Duodenal mucosa (tissue), 2 donors: ENCODE results near the gene STH.

Experiments used
- H3K27ac ChIP-seq: one replicate; pipeline ENCODE4 v1.7.0; 2013; ENCODE audit warnings: low read depth, low read length
- H3K27me3 ChIP-seq, 2 donors: one replicate each; pipeline ENCODE4 v1.7.0; 2013; ENCODE audit warnings: low read length in 2 of 2, control low read depth in 1 of 2; ENCODE audit not compliant: insufficient read depth in 2 of 2, control insufficient read depth in 1 of 2
- H3K36me3 ChIP-seq, 2 donors: one replicate each; pipeline ENCODE4 v1.7.0; 2013; ENCODE audit warnings: low read length in 2 of 2, control low read depth in 1 of 2; ENCODE audit not compliant: insufficient read depth in 2 of 2, control insufficient read depth in 1 of 2
- H3K4me1 ChIP-seq, 2 donors: one replicate each; pipeline ENCODE4 v1.7.0; 2013; ENCODE audit warnings: low read length in 2 of 2, control low read depth in 1 of 2; ENCODE audit not compliant: insufficient read depth in 2 of 2, control insufficient read depth in 1 of 2
- H3K4me3 ChIP-seq, 2 donors: one replicate each; pipeline ENCODE4 v1.7.0; 2013; ENCODE audit warnings: low read length in 2 of 2, low read depth in 1 of 2
- H3K9ac ChIP-seq, 2 donors: one replicate each; pipeline ENCODE4 v1.7.0; 2013; ENCODE audit warnings: low read length in 2 of 2, low read depth in 1 of 2
- H3K9me3 ChIP-seq, 2 donors: one replicate each; pipeline ENCODE4 v1.7.0; 2013; ENCODE audit warnings: low read length in 2 of 2, control low read depth in 1 of 2; ENCODE audit not compliant: control insufficient read depth in 1 of 2

STH gene

DNA sequence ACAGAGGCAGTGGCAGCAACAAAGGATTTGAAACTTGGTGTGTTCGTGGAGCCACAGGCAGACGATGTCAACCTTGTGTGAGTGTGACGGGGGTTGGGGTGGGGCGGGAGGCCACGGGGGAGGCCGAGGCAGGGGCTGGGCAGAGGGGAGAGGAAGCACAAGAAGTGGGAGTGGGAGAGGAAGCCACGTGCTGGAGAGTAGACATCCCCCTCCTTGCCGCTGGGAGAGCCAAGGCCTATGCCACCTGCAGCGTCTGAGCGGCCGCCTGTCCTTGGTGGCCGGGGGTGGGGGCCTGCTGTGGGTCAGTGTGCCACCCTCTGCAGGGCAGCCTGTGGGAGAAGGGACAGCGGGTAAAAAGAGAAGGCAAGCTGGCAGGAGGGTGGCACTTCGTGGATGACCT lies 25.5 kb downstream of the STH start:
- Histone ChIP-seq H3K27ac (no peak overlapping the region), H3K9ac (no peak overlapping the region), H3K9me3 (no peaks in the 10 kb centered on the region), H3K4me3 (no peak overlapping the region), H3K4me1 (peaks cover 0 to 3% of the 10 kb centered on the region in 2 donors), H3K36me3 (peaks cover 11 to 15% of the 10 kb centered on the region in 2 donors), H3K27me3 (no peaks in the 10 kb centered on the region)

DNA sequence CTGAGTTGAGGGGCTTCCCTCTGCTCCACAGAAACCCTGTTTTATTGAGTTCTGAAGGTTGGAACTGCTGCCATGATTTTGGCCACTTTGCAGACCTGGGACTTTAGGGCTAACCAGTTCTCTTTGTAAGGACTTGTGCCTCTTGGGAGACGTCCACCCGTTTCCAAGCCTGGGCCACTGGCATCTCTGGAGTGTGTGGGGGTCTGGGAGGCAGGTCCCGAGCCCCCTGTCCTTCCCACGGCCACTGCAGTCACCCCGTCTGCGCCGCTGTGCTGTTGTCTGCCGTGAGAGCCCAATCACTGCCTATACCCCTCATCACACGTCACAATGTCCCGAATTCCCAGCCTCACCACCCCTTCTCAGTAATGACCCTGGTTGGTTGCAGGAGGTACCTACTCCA lies 26.0 kb downstream of the STH start:
- Histone ChIP-seq H3K27me3 (no peaks in the 10 kb centered on the region), H3K4me3 (no peak overlapping the region), H3K27ac (no peak overlapping the region), H3K4me1 (peaks cover 0 to 3% of the 10 kb centered on the region in 2 donors), H3K9ac (no peak overlapping the region), H3K9me3 (no peaks in the 10 kb centered on the region), H3K36me3 (peaks cover 11 to 15% of the 10 kb centered on the region in 2 donors)

DNA sequence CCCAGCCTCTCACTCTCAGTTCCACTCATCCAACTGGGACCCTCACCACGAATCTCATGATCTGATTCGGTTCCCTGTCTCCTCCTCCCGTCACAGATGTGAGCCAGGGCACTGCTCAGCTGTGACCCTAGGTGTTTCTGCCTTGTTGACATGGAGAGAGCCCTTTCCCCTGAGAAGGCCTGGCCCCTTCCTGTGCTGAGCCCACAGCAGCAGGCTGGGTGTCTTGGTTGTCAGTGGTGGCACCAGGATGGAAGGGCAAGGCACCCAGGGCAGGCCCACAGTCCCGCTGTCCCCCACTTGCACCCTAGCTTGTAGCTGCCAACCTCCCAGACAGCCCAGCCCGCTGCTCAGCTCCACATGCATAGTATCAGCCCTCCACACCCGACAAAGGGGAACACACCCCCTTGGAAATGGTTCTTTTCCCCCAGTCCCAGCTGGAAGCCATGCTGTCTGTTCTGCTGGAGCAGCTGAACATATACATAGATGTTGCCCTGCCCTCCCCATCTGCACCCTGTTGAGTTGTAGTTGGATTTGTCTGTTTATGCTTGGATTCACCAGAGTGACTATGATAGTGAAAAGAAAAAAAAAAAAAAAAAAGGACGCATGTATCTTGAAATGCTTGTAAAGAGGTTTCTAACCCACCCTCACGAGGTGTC lies 26.6 kb downstream of the STH start:
- Histone ChIP-seq H3K36me3 (peaks cover 17 to 19% of the 10 kb centered on the region in 2 donors), H3K27me3 (no peaks in the 10 kb centered on the region), H3K4me3 (no peak overlapping the region), H3K4me1 (peaks cover 0 to 3% of the 10 kb centered on the region in 2 donors), H3K27ac (no peak overlapping the region), H3K9me3 (no peaks in the 10 kb centered on the region), H3K9ac (no peak overlapping the region)

- H3K27ac ChIP-seq = no peak overlapping the region
Observed at GRCh38 chr17:46026166-46027047, 27.4 kb downstream of the STH start.

DNA sequence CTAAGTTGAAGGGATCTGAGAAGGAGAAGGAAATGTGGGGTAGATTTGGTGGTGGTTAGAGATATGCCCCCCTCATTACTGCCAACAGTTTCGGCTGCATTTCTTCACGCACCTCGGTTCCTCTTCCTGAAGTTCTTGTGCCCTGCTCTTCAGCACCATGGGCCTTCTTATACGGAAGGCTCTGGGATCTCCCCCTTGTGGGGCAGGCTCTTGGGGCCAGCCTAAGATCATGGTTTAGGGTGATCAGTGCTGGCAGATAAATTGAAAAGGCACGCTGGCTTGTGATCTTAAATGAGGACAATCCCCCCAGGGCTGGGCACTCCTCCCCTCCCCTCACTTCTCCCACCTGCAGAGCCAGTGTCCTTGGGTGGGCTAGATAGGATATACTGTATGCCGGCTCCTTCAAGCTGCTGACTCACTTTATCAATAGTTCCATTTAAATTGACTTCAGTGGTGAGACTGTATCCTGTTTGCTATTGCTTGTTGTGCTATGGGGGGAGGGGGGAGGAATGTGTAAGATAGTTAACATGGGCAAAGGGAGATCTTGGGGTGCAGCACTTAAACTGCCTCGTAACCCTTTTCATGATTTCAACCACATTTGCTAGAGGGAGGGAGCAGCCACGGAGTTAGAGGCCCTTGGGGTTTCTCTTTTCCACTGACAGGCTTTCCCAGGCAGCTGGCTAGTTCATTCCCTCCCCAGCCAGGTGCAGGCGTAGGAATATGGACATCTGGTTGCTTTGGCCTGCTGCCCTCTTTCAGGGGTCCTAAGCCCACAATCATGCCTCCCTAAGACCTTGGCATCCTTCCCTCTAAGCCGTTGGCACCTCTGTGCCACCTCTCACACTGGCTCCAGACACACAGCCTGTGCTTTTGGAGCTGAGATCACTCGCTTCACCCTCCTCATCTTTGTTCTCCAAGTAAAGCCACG lies 28.3 kb downstream of the STH start:
- H3K27ac ChIP-seq = no peak overlapping the region
- peaks cover 0 to 3% of the 10 kb centered on the region in 2 donors for H3K4me1 ChIP-seq
- H3K4me3 ChIP-seq = no peak overlapping the region
- no peak overlapping the region for H3K9ac ChIP-seq
- no peaks in the 10 kb centered on the region for H3K27me3 ChIP-seq
- no peaks in the 10 kb centered on the region for H3K9me3 ChIP-seq
- H3K36me3 ChIP-seq = peaks cover 33 to 35% of the 10 kb centered on the region in 2 donors

More at GRCh38 chr17:46026166-46027047, 27.4 kb downstream of the STH start:
- Histone ChIP-seq H3K27me3 (no peaks in the 10 kb centered on the region), H3K4me3 (no peak overlapping the region), H3K9me3 (no peaks in the 10 kb centered on the region), H3K9ac (no peak overlapping the region), H3K36me3 (peaks cover 24 to 26% of the 10 kb centered on the region in 2 donors), H3K4me1 (peaks cover 0 to 3% of the 10 kb centered on the region in 2 donors)

DNA sequence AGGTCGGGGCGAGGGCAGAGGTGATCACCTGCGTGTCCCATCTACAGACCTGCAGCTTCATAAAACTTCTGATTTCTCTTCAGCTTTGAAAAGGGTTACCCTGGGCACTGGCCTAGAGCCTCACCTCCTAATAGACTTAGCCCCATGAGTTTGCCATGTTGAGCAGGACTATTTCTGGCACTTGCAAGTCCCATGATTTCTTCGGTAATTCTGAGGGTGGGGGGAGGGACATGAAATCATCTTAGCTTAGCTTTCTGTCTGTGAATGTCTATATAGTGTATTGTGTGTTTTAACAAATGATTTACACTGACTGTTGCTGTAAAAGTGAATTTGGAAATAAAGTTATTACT lies 28.9 kb downstream of the STH start:
- Histone ChIP-seq H3K4me3 (no peak overlapping the region), H3K27ac (no peak overlapping the region), H3K36me3 (peaks cover 39 to 41% of the 10 kb centered on the region in 2 donors)

DNA sequence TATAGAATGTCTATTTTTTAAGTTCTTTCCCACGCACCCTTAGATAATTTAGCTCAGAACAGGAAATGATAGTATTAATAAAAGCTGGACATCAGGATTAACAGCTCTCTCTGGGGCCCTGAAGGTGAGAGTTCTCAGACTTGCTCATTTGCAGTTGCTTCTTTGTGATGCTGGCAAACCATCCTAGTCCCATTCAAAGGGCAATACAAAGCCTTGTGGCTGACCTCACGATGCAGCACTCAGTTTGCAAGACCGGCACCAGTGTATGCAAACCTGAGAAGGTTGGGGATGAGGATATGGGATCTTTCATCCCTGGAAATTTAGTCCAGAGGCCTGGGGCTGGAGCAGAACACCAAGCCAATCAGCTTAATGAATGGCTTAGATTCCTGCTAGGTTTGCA lies 29.3 kb downstream of the STH start:
- Histone ChIP-seq H3K4me1 (peaks cover 0 to 3% of the 10 kb centered on the region in 2 donors), H3K36me3 (peaks cover 43 to 45% of the 10 kb centered on the region in 2 donors), H3K27me3 (no peaks in the 10 kb centered on the region), H3K9ac (no peak overlapping the region), H3K9me3 (no peaks in the 10 kb centered on the region), H3K4me3 (no peak overlapping the region), H3K27ac (no peak overlapping the region)

More for the DNA sequence above, 28.9 kb downstream of the STH start:
- Histone ChIP-seq H3K27me3 (no peaks in the 10 kb centered on the region), H3K4me1 (peaks cover 0 to 3% of the 10 kb centered on the region in 2 donors), H3K9ac (no peak overlapping the region), H3K9me3 (no peaks in the 10 kb centered on the region)

DNA sequence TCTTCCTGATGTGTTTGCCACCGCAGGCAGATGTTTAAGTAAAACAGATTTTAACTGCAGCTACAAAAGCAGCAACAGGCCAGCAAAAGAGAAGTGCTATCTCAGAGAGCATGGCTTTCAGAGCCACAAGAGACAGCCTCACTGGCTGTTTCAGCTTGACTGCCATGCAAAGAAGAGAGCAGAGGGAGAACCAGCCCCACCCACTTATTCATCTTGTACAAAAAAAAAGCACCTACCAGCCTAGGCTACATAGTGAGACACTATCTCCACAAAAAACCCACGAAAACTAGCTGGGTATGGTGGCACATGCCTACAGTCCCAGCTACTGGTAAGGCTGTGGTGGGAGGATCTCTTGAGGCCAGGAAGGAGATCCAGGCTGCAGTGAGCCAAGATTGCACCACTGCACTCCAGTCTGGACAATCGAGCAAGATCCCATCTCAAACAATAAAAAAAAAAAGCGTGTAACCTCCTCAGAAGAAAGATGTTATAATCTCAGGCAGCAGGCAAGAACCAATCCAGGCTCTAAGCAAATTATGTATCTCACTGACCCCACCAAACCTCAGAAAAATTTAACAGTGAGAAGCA lies 30.0 kb downstream of the STH start:
- no peaks in the 10 kb centered on the region for H3K27me3 ChIP-seq
- no peak overlapping the region for H3K9ac ChIP-seq
- H3K4me3 ChIP-seq = no peak overlapping the region
- peaks cover 50% of the 10 kb centered on the region in 2 donors for H3K36me3 ChIP-seq
- H3K27ac ChIP-seq = no peak overlapping the region
- H3K9me3 ChIP-seq = no peaks in the 10 kb centered on the region
- peaks cover 0 to 3% of the 10 kb centered on the region in 2 donors for H3K4me1 ChIP-seq

GRCh38 chr17:46029627-46030026 lies 30.6 kb downstream of the STH start:
- Histone ChIP-seq H3K9me3 (no peaks in the 10 kb centered on the region), H3K9ac (no peak overlapping the region), H3K4me3 (no peak overlapping the region), H3K27ac (no peak overlapping the region), H3K4me1 (peaks cover 0 to 3% of the 10 kb centered on the region in 2 donors), H3K36me3 (peaks cover 52 to 55% of the 10 kb centered on the region in 2 donors), H3K27me3 (no peaks in the 10 kb centered on the region)
